HG03521 (cell line): ENCODE measurements around the gene TRMU.

Source experiments
- ATAC-seq: cut with Tn5 transposase; IDR thresholded peaks from one replicate; pipeline ENCODE4 v1.9.1; 2021; ENCODE audit warnings: mild to moderate bottlenecking, moderate library complexity; ENCODE audit not compliant: unreplicated experiment

The TRMU gene

GRCh38 chr22:46335201-46336118 is at the start of gene TRMU:
Gene TRMU (plus strand): TSS chr22:46335714. CDS start chr22:46335765, 51 bp downstream.
- peak; percentile 87 for ATAC-seq

GRCh38 chr22:46286006-46286405 is 49.5 kb upstream of the TRMU start:
- no peak for ATAC-seq

- ATAC-seq = no peak
Observed at GRCh38 chr22:46286941-46287872, 48.3 kb upstream of the TRMU start.

- ATAC-seq = peak; percentile 44
Observed at GRCh38 chr22:46287873-46288751, 47.4 kb upstream of the TRMU start.

- ATAC-seq = no peak
Observed at GRCh38 chr22:46288846-46289243, 46.7 kb upstream of the TRMU start.

GRCh38 chr22:46289244-46289891 is 46.1 kb upstream of the TRMU start:
- ATAC-seq = no peak

- ATAC-seq = no peak
Observed at GRCh38 chr22:46290121-46290842, 45.2 kb upstream of the TRMU start.

- no peak for ATAC-seq
Observed at GRCh38 chr22:46290843-46291785, 44.4 kb upstream of the TRMU start.

GRCh38 chr22:46292173-46292572 is 43.3 kb upstream of the TRMU start:
- ATAC-seq = no peak

GRCh38 chr22:46292732-46293131 is 42.8 kb upstream of the TRMU start:
- ATAC-seq = no peak

GRCh38 chr22:46293577-46294260 is 41.8 kb upstream of the TRMU start:
- ATAC-seq = no peak

GRCh38 chr22:46294784-46295183 is 40.7 kb upstream of the TRMU start:
- ATAC-seq = no peak

GRCh38 chr22:46295277-46295971 is 40.1 kb upstream of the TRMU start:
- no peak for ATAC-seq

GRCh38 chr22:46296257-46297150 is 39.0 kb upstream of the TRMU start, which contains the start of gene GTSE1:
Gene GTSE1 (plus strand): TSS chr22:46296870. CDS start chr22:46297401, 531 bp downstream.
- peak; percentile 91 for ATAC-seq

GRCh38 chr22:46297151-46297812 is 38.2 kb upstream of the TRMU start:
- ATAC-seq = no peak
